Measurements from ENCODE around the gene SRSF2. TPM values are rescaled to one million over a fixed set of nuclear protein-coding genes. Genes with fewer than 3 reads are reported as not detected.

The SRSF2 gene
- total and polyA plus RNA-seq, 9 of the 15 experiments (the other 6 are each of a cell fraction or from before 2014, with no cell fraction given) = 161 to 583 (median 393) TPM

DNA sequence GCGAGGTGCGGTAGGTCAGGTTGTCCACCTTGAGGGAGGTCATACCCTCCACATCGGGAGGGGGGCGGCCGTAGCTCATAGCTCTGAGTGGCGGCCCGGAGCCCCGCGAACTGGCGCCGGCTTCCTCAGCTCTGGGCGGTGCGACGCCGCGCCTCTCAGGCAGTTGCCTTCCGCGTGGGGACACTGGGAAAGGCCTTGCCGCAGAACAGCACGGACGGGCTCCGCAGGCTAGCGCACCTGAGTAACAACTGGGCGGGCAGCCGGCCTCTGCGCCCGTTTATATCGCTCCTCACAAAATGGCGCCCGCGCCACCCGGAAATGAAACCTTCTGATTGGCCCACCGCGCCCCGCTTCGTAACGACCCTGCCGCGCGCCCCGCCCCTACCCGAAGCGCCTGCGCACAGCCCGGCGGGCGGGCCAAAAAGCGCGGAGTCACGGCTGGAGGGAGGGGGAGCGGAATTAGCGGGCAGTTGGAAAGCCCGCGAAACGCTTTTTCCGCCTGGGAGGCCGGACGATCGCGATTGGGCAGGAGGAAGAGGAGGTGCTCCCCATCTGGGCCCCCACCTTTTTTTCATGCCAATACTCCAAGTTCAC lies at the start of gene SRSF2 (continued):
- TF ChIP-seq NR2C1 (IDR thresholded peaks at IDR 0.05) = peak; percentile 96
- TF ChIP-seq NR2C1 (tag; IDR thresholded peaks at IDR 0.05) = peak; percentile 97
- peak; percentile 58; the same call in 1 of the 2 replicates for TF ChIP-seq ETV1 (tag; conservative IDR thresholded peaks at IDR 0.05; ENCODE audit: low read depth)
- TF ChIP-seq ESRRA (IDR thresholded peaks at IDR 0.05; ENCODE audit: borderline replicate concordance, low read depth) = peak; percentile 90
- TF ChIP-seq, protein P1, sequence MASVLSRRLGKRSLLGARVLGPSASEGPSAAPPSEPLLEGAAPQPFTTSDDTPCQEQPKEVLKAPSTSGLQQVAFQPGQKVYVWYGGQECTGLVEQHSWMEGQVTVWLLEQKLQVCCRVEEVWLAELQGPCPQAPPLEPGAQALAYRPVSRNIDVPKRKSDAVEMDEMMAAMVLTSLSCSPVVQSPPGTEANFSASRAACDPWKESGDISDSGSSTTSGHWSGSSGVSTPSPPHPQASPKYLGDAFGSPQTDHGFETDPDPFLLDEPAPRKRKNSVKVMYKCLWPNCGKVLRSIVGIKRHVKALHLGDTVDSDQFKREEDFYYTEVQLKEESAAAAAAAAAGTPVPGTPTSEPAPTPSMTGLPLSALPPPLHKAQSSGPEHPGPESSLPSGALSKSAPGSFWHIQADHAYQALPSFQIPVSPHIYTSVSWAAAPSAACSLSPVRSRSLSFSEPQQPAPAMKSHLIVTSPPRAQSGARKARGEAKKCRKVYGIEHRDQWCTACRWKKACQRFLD (CRISPR knock-in tag; IDR thresholded peaks at IDR 0.05) = peak; percentile 87; the same call in 1 of the 2 replicates
- peak; percentile 95 for TF ChIP-seq PML (IDR thresholded peaks at IDR 0.05; ENCODE audit: low read length)
- no peak for TF ChIP-seq ZC3H8 (IDR thresholded peaks at IDR 0.05)
- TF ChIP-seq, protein P2, sequence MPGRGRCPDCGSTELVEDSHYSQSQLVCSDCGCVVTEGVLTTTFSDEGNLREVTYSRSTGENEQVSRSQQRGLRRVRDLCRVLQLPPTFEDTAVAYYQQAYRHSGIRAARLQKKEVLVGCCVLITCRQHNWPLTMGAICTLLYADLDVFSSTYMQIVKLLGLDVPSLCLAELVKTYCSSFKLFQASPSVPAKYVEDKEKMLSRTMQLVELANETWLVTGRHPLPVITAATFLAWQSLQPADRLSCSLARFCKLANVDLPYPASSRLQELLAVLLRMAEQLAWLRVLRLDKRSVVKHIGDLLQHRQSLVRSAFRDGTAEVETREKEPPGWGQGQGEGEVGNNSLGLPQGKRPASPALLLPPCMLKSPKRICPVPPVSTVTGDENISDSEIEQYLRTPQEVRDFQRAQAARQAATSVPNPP (IDR thresholded peaks at IDR 0.05; ENCODE audit: borderline replicate concordance, insufficient read depth, insufficient read length) = no peak
- no peak for TF ChIP-seq STAT5A (IDR thresholded peaks at IDR 0.05; ENCODE audit: borderline replicate concordance, low read length)
- TF ChIP-seq, protein P3, sequence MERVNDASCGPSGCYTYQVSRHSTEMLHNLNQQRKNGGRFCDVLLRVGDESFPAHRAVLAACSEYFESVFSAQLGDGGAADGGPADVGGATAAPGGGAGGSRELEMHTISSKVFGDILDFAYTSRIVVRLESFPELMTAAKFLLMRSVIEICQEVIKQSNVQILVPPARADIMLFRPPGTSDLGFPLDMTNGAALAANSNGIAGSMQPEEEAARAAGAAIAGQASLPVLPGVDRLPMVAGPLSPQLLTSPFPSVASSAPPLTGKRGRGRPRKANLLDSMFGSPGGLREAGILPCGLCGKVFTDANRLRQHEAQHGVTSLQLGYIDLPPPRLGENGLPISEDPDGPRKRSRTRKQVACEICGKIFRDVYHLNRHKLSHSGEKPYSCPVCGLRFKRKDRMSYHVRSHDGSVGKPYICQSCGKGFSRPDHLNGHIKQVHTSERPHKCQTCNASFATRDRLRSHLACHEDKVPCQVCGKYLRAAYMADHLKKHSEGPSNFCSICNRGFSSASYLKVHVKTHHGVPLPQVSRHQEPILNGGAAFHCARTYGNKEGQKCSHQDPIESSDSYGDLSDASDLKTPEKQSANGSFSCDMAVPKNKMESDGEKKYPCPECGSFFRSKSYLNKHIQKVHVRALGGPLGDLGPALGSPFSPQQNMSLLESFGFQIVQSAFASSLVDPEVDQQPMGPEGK (CRISPR knock-in tag; IDR thresholded peaks at IDR 0.05; ENCODE audit: borderline replicate concordance) = no peak
- TF ChIP-seq, protein P4, sequence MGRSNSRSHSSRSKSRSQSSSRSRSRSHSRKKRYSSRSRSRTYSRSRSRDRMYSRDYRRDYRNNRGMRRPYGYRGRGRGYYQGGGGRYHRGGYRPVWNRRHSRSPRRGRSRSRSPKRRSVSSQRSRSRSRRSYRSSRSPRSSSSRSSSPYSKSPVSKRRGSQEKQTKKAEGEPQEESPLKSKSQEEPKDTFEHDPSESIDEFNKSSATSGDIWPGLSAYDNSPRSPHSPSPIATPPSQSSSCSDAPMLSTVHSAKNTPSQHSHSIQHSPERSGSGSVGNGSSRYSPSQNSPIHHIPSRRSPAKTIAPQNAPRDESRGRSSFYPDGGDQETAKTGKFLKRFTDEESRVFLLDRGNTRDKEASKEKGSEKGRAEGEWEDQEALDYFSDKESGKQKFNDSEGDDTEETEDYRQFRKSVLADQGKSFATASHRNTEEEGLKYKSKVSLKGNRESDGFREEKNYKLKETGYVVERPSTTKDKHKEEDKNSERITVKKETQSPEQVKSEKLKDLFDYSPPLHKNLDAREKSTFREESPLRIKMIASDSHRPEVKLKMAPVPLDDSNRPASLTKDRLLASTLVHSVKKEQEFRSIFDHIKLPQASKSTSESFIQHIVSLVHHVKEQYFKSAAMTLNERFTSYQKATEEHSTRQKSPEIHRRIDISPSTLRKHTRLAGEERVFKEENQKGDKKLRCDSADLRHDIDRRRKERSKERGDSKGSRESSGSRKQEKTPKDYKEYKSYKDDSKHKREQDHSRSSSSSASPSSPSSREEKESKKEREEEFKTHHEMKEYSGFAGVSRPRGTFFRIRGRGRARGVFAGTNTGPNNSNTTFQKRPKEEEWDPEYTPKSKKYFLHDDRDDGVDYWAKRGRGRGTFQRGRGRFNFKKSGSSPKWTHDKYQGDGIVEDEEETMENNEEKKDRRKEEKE (IDR thresholded peaks at IDR 0.05; ENCODE audit: borderline replicate concordance in 1 of 2, control insufficient read depth in 1 of 2, low read depth in 2 of 2, low read length in 1 of 2) = peak in 1 of 2 experiments; percentile 83; a peak in 1 of 4 replicates
- peak; percentile 93 for TF ChIP-seq GTF2A2 (tag; IDR thresholded peaks at IDR 0.05)
- TF ChIP-seq ETV5 (CRISPR knock-in tag; IDR thresholded peaks at IDR 0.05; ENCODE audit: low read depth) = peak; percentile 62; the same call in 1 of the 2 replicates
- 0 out of 2 replicates have a peak, but pooled peaks have one; percentile 27 for TF ChIP-seq PTBP1 (IDR thresholded peaks at IDR 0.05; ENCODE audit: low read depth, low read length)
- no peak for TF ChIP-seq SMAD4 (CRISPR knock-in tag; conservative IDR thresholded peaks at IDR 0.05)
- TF ChIP-seq, protein P5, sequence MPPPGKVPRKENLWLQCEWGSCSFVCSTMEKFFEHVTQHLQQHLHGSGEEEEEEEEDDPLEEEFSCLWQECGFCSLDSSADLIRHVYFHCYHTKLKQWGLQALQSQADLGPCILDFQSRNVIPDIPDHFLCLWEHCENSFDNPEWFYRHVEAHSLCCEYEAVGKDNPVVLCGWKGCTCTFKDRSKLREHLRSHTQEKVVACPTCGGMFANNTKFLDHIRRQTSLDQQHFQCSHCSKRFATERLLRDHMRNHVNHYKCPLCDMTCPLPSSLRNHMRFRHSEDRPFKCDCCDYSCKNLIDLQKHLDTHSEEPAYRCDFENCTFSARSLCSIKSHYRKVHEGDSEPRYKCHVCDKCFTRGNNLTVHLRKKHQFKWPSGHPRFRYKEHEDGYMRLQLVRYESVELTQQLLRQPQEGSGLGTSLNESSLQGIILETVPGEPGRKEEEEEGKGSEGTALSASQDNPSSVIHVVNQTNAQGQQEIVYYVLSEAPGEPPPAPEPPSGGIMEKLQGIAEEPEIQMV (tag; conservative IDR thresholded peaks at IDR 0.05; ENCODE audit: low read depth) = no peak
- TF ChIP-seq, protein P6, sequence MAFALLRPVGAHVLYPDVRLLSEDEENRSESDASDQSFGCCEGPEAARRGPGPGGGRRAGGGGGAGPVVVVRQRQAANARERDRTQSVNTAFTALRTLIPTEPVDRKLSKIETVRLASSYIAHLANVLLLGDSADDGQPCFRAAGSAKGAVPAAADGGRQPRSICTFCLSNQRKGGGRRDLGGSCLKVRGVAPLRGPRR (CRISPR knock-in tag; IDR thresholded peaks at IDR 0.05) = no peak
- TF ChIP-seq KHSRP (IDR thresholded peaks at IDR 0.05) = no peak

Measured in K562 (cell line).